ENCODE results near the gene KCNG3.
"Not testable (repeated sequence)": the region's sequence is repeated elsewhere in the genome, so short reads cannot be mapped to it uniquely, and the experiment has no call there.

The KCNG3 gene

DNA sequence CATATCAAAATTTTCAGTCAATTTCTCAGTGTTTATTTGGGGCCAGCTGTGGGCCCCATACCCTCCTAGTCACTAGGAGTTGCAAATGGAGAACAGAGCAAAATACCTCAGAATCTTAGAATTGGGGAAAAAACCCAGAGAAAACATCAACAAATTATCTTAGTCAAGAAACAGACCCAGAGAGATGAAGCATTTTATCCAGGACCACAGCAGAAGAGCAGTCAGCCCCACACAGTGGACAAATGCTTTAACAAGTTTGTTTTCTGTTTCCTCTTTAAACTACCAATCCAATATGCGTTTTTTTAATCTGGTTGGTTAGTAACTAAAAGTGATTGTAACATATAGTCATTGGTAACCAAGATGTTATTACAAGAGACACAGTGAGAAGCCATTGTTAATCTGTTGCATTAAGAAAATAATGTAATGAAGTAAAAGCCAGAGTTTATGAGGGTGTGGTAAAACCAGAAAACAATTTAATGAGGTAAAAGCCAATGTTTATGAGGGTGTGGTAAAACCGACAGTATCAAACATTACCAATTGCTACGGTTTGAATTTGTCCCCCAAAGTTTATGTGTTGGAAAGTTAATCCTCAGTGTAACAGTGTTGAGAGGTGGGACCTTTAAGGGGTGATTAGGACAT, 72.1 kb downstream of the KCNG3 start:
- FAIRE-seq, result no peak

DNA sequence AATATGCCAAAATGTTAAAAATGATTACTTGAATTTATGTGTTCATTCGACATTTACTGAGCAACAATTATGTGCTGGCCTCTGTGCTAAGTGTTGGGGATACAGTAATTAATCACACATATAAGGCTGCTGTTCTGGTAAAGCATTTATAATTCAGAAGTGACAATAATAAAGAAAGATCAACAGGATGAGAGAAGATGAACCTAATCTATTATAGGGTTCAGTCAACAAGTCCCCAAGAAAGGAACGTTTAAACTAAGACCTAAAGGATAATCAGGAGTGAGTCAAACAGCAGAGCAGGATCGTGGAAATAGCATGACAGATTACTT, 72.7 kb downstream of the KCNG3 start:
- no peak for FAIRE-seq

DNA sequence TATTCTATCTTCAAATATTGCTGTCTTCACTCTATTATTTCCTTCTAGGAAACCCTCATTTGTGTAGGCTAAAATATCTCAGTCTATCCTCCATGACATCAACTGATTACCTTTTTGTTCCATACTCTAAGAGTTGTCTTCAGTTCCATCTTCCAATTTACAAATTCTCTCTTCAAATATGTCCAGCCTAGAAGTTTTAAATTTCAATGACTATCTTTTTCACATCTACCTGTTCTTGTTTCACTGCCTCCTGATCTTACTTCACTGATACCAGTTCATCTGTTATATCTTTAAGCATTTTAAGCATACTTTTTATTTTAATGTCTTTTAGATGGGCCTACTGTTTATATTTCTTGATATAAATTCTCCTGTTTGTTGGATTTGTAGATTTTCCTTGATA, 79.1 kb downstream of the KCNG3 start:
- no peak for FAIRE-seq

DNA sequence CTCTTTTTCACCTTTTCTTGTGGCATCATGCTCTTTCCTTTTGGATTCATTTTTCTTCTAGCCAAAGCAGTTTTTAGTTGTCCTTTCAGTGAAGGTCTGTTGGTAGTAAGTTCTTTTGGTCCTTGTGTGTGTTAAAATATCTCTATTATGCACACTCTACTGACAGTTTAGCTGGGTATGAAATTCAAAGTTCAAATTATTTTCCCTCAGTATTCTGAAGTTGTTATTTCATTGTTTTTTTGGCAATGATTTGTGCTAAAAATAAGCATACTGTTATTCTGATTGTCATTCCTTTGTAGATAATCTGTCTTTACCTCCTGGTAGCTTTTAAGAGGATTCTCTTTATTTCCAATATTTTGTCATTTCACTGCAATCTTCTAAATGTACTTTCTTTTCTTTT, 79.6 kb downstream of the KCNG3 start:
- no peak for FAIRE-seq

DNA sequence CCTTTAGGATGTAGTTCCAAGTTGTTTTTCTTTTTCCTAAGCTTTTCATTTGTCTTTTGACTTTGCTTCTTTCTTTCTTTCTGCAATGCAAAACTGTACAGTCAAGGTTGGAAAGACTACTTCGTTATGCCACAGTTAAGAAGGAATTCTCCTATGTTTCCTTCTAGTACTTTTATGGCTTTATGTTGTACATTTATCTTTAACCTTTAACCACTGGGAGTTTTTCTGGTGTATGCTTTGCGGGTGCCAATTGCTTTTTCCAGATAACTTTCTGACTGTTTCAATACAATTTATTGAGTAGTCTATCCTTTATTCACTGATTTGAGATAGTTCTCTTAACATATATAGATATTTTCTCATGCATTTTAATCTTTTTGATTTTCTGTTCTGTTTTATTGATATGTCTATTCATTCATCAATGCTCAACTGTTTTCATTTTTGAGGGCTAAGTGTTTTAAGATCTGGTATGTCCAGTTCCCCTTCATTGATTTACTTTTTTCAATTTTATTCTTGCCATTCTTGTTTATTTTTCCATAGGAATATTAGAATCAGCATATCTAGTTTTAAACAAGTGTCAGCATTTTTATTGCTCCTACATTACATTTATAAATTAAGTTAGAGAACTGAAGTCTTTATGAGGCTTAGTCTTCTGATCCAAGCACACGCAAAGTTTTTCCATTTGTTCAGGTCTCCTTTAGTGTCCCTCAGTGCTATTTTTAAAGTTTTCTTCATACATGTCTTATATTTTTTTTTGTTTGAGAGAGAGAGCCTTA, 82.9 kb downstream of the KCNG3 start:
- no peak for FAIRE-seq

DNA sequence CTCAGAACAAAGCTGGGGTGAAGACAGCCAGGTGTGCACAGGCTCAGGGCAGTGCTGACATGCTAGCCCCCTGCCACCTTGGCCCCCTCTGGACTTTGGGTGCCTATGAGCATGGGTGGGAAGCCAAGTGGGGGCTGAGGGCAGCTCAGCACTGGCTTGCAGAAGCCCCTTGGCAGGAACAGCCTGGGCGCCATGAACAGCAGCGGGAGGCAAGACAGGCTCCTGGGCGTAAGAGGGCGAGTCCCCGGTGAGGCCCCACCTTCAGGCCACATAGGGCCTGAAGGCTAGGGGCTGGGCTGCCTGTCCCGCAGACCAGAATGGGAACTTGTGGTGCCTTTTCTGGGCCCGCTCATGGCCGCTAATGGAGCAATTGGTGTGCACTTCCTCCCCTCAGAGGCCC, 85.8 kb downstream of the KCNG3 start:
- FAIRE-seq, result no peak

DNA sequence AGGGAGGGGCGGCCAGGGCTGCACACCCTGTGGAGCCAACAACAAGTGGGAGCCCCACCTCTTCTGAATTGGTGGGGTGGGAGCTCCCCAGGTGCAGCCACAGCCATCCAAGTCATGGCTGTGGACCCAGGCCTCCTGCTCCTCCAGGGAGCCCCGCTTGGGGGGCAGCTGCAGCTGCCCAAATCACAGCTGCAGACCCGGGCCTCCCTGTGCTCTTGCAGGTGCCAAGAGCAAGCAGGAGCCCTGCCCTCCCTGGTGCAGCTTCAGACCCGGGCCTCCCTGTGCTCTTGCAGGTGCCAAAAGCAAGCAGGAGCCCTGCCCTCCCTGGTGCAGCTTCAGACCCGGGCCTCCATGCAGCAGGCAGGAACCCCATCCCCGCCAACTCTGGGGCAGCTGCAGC, 86.3 kb downstream of the KCNG3 start:
- FAIRE-seq, result no peak

DNA sequence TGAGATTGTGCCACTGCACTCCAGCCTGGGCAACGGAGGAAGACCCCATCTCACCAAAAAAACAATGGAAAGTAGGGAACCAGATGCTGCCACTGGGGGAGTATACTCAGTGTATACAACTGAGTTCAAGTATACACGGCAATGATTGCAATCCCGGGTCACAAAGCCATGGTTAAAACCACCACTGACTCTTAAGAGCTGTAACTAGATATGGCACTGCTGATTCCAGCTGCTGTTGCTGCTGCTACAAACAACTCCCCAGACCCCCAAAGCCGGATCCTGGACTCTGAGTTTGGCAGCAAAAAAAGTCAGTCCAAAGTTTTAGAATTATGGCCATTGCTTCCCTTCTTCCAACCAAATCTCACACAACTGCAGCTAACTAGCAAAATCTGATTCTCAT, 89.1 kb downstream of the KCNG3 start:
- FAIRE-seq, result no peak

DNA sequence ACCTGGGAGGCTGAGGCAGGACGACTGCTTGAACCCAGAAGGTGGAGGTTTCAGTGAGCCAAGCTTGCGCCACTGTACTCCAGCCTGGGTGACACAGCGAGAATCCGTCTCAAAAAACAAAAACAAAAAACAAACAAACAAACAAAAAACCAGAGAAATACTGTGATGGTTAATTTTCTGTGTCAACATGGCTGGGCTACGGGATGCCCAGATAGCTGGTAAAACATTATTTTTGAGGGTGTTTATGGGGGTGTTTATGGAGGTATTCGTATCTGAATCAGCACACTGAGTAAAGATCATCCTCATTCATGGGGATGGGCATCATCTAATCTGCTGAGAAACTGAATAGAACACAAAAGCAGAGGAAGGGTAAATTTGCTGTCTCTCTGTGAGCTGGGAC, 92.0 kb downstream of the KCNG3 start:
- FAIRE-seq, result no peak

DNA sequence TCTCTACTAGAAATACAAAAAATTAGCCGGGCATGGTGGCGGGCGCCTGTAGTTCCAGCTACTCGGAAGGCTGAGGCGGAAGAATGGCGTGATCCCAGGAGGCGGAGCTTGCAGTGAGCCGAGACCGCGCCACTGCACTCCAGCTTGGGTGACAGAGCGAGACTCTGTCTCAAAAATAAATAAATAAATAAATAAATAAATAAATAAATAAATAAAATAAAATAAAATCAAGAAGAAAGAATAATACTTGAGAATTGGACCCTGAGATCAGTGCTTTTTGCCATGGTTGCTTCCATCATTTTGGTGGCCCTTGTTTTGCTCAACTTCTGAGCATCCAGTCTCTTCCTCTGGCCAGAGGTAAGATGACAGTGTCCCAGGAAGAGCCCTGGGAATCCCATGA, 95.7 kb downstream of the KCNG3 start:
- FAIRE-seq, result not testable (repeated sequence)

DNA sequence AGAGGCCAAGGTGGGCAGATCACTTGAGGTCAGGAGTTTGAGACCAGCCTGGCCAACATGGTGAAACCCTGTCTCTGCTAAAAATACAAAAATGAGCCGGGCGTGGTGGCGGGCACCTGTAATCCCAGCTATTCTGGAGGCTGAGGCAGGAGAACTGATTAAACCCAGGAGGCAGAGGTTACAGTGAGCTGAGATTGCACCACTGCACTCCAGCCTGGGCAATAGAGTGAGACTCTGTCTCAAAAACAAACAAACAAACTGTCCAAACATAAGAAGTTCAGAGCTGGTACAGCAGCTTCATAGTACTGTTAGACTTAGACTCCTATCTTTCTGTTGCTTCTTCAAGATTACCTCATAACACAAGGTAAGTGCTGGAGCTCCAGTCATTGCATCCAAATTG, 100.5 kb downstream of the KCNG3 start:
- not testable (repeated sequence) for FAIRE-seq

DNA sequence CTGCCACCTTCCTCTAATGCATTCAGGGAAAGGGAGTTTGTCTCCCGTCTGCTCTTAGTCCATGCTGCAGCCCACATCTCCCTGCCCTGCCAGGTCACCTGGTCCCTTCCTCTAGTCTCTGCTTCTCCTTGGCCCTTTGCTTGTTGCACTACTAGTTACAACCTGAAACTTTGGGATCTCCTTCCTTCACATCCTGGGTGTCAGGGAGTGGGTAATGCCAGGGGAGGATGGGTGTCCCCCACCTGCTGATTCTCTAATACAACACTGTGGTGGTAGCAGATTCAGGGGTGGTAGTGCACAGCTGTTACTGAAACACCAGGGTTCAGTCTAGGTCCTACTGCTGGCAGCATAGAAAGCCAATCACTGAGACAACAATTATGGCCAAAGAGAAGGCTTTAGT, 101.6 kb downstream of the KCNG3 start:
- FAIRE-seq, result no peak

Measured in G401.6 (cell line).